Measurements from ENCODE around the gene MRPL2.
A peak's percentile ranks its signal among the peaks of the same experiment; 100 is the strongest.

Gene MRPL2

GRCh38 chr6:43024436-43024835 lies 34.8 kb downstream of the MRPL2 start:
- no peak overlapping the region for H3K4me3 ChIP-seq (ENCODE audit: low read depth in 1 of 2, low read length in 2 of 2)
- peak overlapping the region; percentile 0; the same call in 1 of the 2 replicates for H3K4me2 ChIP-seq (ENCODE audit: insufficient read depth, low read length)
- ATAC-seq (ENCODE audit: insufficient read depth, low read depth) (no peak), DNase-seq (no peak)
- H2AFZ ChIP-seq (ENCODE audit: low read depth, low read length): no peak overlapping the region
- no peaks in the 10 kb centered on the region for H3K9me3 ChIP-seq (ENCODE audit: insufficient read depth, low read length, severe bottlenecking)
- H3K9ac ChIP-seq (ENCODE audit: low read depth, low read length): no peak overlapping the region
- H3K4me1 ChIP-seq (ENCODE audit: insufficient read depth, low read length): peaks cover 38% of the 10 kb centered on the region
- peaks cover 75% of the 10 kb centered on the region for H3K36me3 ChIP-seq (ENCODE audit: insufficient read depth, low read length)
- H3K27me3 ChIP-seq (ENCODE audit: insufficient read depth, low read length, poor library complexity): no peaks in the 10 kb centered on the region
- peaks cover 44% of the 10 kb centered on the region for H3K79me2 ChIP-seq (ENCODE audit: insufficient read depth, low read length)
- no peak overlapping the region for H3K27ac ChIP-seq (ENCODE audit: low read length)
- H4K20me1 ChIP-seq (ENCODE audit: insufficient read depth, low read length): peaks cover 18% of the 10 kb centered on the region
- TF ChIP-seq CTCF (IDR thresholded peaks at IDR 0.05; ENCODE audit: borderline replicate concordance, extremely low read depth, low read length, poor library complexity, severe bottlenecking) (no peak), EZH2 (IDR thresholded peaks at IDR 0.05; ENCODE audit: borderline replicate concordance, low read depth, low read length, severe bottlenecking) (no peak)

GRCh38 chr6:43021270-43022047 lies 37.8 kb downstream of the MRPL2 start, which contains the start of gene RRP36:
Gene RRP36, plus strand, starts transcription at chr6:43021623. Its CDS starts 32 bp downstream, at chr6:43021655.
- Histone ChIP-seq H3K9me3 (ENCODE audit: insufficient read depth, low read length, severe bottlenecking) (no peaks in the 10 kb centered on the region), H3K79me2 (ENCODE audit: insufficient read depth, low read length) (peaks cover 58% of the 10 kb centered on the region), H3K27me3 (ENCODE audit: insufficient read depth, low read length, poor library complexity) (no peaks in the 10 kb centered on the region), H4K20me1 (ENCODE audit: insufficient read depth, low read length) (peaks cover 29% of the 10 kb centered on the region), H3K9ac (ENCODE audit: low read depth, low read length) (peak within 1 kb of the TSS; percentile 58), H3K4me2 (ENCODE audit: insufficient read depth, low read length) (peak within 1 kb of the TSS; percentile 79), H3K36me3 (ENCODE audit: insufficient read depth, low read length) (peaks cover 75% of the 10 kb centered on the region), H3K4me1 (ENCODE audit: insufficient read depth, low read length) (peaks cover 58% of the 10 kb centered on the region), H3K4me3 (ENCODE audit: low read depth in 1 of 2, low read length in 2 of 2) (peak within 1 kb of the TSS; percentile 58 to 86; a peak in 3 of 4 replicates), H2AFZ (ENCODE audit: low read depth, low read length) (peak within 1 kb of the TSS; percentile 73), H3K27ac (ENCODE audit: low read length) (peak within 1 kb of the TSS; percentile 72)
- TF ChIP-seq EZH2 (IDR thresholded peaks at IDR 0.05; ENCODE audit: borderline replicate concordance, low read depth, low read length, severe bottlenecking) (no peak), CTCF (IDR thresholded peaks at IDR 0.05; ENCODE audit: borderline replicate concordance, extremely low read depth, low read length, poor library complexity, severe bottlenecking) (no peak)
- ATAC-seq (ENCODE audit: insufficient read depth, low read depth) (peak; percentile 90), DNase-seq (peak; percentile 81)

GRCh38 chr6:43020847-43021246 lies 38.4 kb downstream of the MRPL2 start:
- ATAC-seq (ENCODE audit: insufficient read depth, low read depth) (peak; percentile 28), DNase-seq (peak; percentile 31)
- H3K4me2 ChIP-seq (ENCODE audit: insufficient read depth, low read length): peak overlapping the region; percentile 79
- H3K27me3 ChIP-seq (ENCODE audit: insufficient read depth, low read length, poor library complexity): no peaks in the 10 kb centered on the region
- H3K79me2 ChIP-seq (ENCODE audit: insufficient read depth, low read length): peaks cover 64% of the 10 kb centered on the region
- peaks cover 64% of the 10 kb centered on the region for H3K4me1 ChIP-seq (ENCODE audit: insufficient read depth, low read length)
- TF ChIP-seq CTCF (IDR thresholded peaks at IDR 0.05; ENCODE audit: borderline replicate concordance, extremely low read depth, low read length, poor library complexity, severe bottlenecking) (no peak), EZH2 (IDR thresholded peaks at IDR 0.05; ENCODE audit: borderline replicate concordance, low read depth, low read length, severe bottlenecking) (no peak)
- H3K27ac ChIP-seq (ENCODE audit: low read length): peak overlapping the region; percentile 72
- H3K9ac ChIP-seq (ENCODE audit: low read depth, low read length): peak overlapping the region; percentile 58
- H3K4me3 ChIP-seq (ENCODE audit: low read depth in 1 of 2, low read length in 2 of 2): peak overlapping the region; percentile 58 to 86; a peak in 3 of 4 replicates
- peaks cover 34% of the 10 kb centered on the region for H4K20me1 ChIP-seq (ENCODE audit: insufficient read depth, low read length)
- H3K36me3 ChIP-seq (ENCODE audit: insufficient read depth, low read length): peaks cover 75% of the 10 kb centered on the region
- H2AFZ ChIP-seq (ENCODE audit: low read depth, low read length): peak overlapping the region; percentile 73
- no peaks in the 10 kb centered on the region for H3K9me3 ChIP-seq (ENCODE audit: insufficient read depth, low read length, severe bottlenecking)
